ENCODE data around the gene CD2AP.
"Not testable (repeated sequence)": the region's sequence is repeated elsewhere in the genome, so short reads cannot be mapped to it uniquely, and the experiment has no call there.

The CD2AP gene

GRCh38 chr6:47634210-47635047 is 156.8 kb downstream of the CD2AP start:
- no peak for DNase-seq (ENCODE audit: low read depth in 3 of 3)

GRCh38 chr6:47646689-47647088 is 169.1 kb downstream of the CD2AP start:
- DNase-seq (ENCODE audit: low read depth in 3 of 3) = no peak

GRCh38 chr6:47647188-47647587 is 169.6 kb downstream of the CD2AP start:
- DNase-seq (ENCODE audit: low read depth in 3 of 3) = no peak

GRCh38 chr6:47647626-47648025 is 170.0 kb downstream of the CD2AP start:
- not testable (repeated sequence) for DNase-seq (ENCODE audit: low read depth in 3 of 3)

GRCh38 chr6:47648031-47648430 is 170.4 kb downstream of the CD2AP start:
- no peak for DNase-seq (ENCODE audit: low read depth in 3 of 3)

- no peak for DNase-seq (ENCODE audit: low read depth in 3 of 3)
Measured at GRCh38 chr6:47650553-47651432, 173.2 kb downstream of the CD2AP start.

- no peak for DNase-seq (ENCODE audit: low read depth in 3 of 3)
Measured at GRCh38 chr6:47651505-47651944, 173.9 kb downstream of the CD2AP start.

- DNase-seq (ENCODE audit: low read depth in 3 of 3) = no peak
Measured at GRCh38 chr6:47653706-47654105, 176.1 kb downstream of the CD2AP start.

- no peak for DNase-seq (ENCODE audit: low read depth in 3 of 3)
Measured at GRCh38 chr6:47654255-47654654, 176.7 kb downstream of the CD2AP start.

- peak in 1 of 3 experiments; percentile 29 for DNase-seq (ENCODE audit: low read depth in 3 of 3)
Measured at GRCh38 chr6:47655719-47656595, 178.4 kb downstream of the CD2AP start.

GRCh38 chr6:47661960-47662359 is 184.4 kb downstream of the CD2AP start:
- DNase-seq (ENCODE audit: low read depth in 3 of 3) = no peak

- DNase-seq (ENCODE audit: low read depth in 3 of 3) = no peak
Measured at GRCh38 chr6:47663462-47664216, 186.1 kb downstream of the CD2AP start.

- no peak for DNase-seq (ENCODE audit: low read depth in 3 of 3)
Measured at GRCh38 chr6:47665112-47665511, 187.5 kb downstream of the CD2AP start.

GRCh38 chr6:47669684-47670513 is 192.3 kb downstream of the CD2AP start:
- no peak for DNase-seq (ENCODE audit: low read depth in 3 of 3)

- no peak for DNase-seq (ENCODE audit: low read depth in 3 of 3)
Measured at GRCh38 chr6:47670851-47671250, 193.3 kb downstream of the CD2AP start.

GRCh38 chr6:47671777-47672176 is 194.2 kb downstream of the CD2AP start:
- no peak for DNase-seq (ENCODE audit: low read depth in 3 of 3)

GRCh38 chr6:47672816-47673215 is 195.2 kb downstream of the CD2AP start:
- no peak for DNase-seq (ENCODE audit: low read depth in 3 of 3)

GRCh38 chr6:47674673-47675072 is 197.1 kb downstream of the CD2AP start:
- no peak for DNase-seq (ENCODE audit: low read depth in 3 of 3)
